HepG2 (cell line): ENCODE results near the gene UBE3D. TPM values are rescaled to one million over a fixed set of nuclear protein-coding genes. Genes with fewer than 3 reads are reported as not detected.

Experiments used
- ADNP ChIP-seq: sonication (generic); formaldehyde crosslinking; IDR thresholded peaks from 2 replicates; pipeline ENCODE4 v1.4.0; 2020; ENCODE audit warnings: missing genetic modification reagents
- GABPB1 ChIP-seq: IDR thresholded peaks from 2 replicates; pipeline ENCODE4 v1.6.1; 2016; ENCODE audit warnings: mild to moderate bottlenecking, missing genetic modification reagents, moderate library complexity, missing compliant biosample characterization
- GATAD2A ChIP-seq: IDR thresholded peaks from 2 replicates; pipeline ENCODE4 v1.6.1; 2016
- HES4 ChIP-seq: sonication (generic); formaldehyde crosslinking; IDR thresholded peaks from 2 replicates; pipeline ENCODE4 v1.9.0; 2021; ENCODE audit warnings: mild to moderate bottlenecking, missing genetic modification reagents, borderline replicate concordance
- HNF4A ChIP-seq: sonication (generic); formaldehyde crosslinking; IDR thresholded peaks from 2 replicates; pipeline ENCODE4 v1.4.0; 2020; ENCODE audit warnings: missing genetic modification reagents
- JUND ChIP-seq: sonication (generic); formaldehyde crosslinking; IDR thresholded peaks from 2 replicates; pipeline ENCODE4 v1.8.0; 2022; ENCODE audit warnings: mild to moderate bottlenecking, missing genetic modification reagents
- KMT2A ChIP-seq: sonication (generic); formaldehyde crosslinking; IDR thresholded peaks from 2 replicates; pipeline ENCODE4 v1.4.0; 2020; ENCODE audit warnings: missing genetic modification reagents
- STAG1 ChIP-seq: sonication (generic); formaldehyde crosslinking; IDR thresholded peaks from 2 replicates; pipeline ENCODE4 v1.4.0; 2020; ENCODE audit warnings: missing genetic modification reagents
- ZNF232 ChIP-seq: sonication (generic); formaldehyde crosslinking; IDR thresholded peaks from 2 replicates; pipeline ENCODE4 v1.4.0; 2020; ENCODE audit warnings: missing genetic modification reagents, borderline replicate concordance
- polyA plus RNA-seq, 8 experiments: library from polyadenylated mRNA; depleted of rRNA in 3 of 8; stranded (reverse) in 7 of 8; unstranded in 1 of 8; fragments of >200 nt; fragmentation: Illumina TruSeq in 4 of 8; extraction: Trizol in 4 of 8; gene quantifications; 2 replicates each; pipeline versions ENCODE4 v1.2.1 to v1.2.3, GENCODE V29; 2011 to 2016; ENCODE audit warnings: low read depth in 4 of 8, missing spikeins in 1 of 8, mixed read lengths in 1 of 8; ENCODE audit not compliant: insufficient read depth in 1 of 8
- total RNA-seq, 5 experiments: library from RNA; depleted of rRNA; stranded (reverse); fragments of >200 nt; fragmentation: Illumina TruSeq; extraction: Trizol; gene quantifications; 2 replicates each; pipeline ENCODE4 v1.2.3, GENCODE V29; 2016; ENCODE audit warnings: low read depth in 1 of 5
- TF ChIP-seq, protein P1 (sequence below): sonication (generic); formaldehyde crosslinking; IDR thresholded peaks from 2 replicates; pipeline ENCODE4 v1.9.0; 2022; ENCODE audit warnings: missing genetic modification reagents, mild to moderate bottlenecking, borderline replicate concordance
- TF ChIP-seq, protein P2 (sequence below): sonication (generic); formaldehyde crosslinking; IDR thresholded peaks from 2 replicates; pipeline ENCODE4 v1.5.1; 2020; ENCODE audit warnings: missing genetic modification reagents, mild to moderate bottlenecking, borderline replicate concordance
- TF ChIP-seq, protein P3 (sequence below): IDR thresholded peaks from 2 replicates; pipeline ENCODE4 v1.4.0; 2020; ENCODE audit warnings: mild to moderate bottlenecking, missing genetic modification reagents
- TF ChIP-seq, protein P4 (sequence below): sonication (generic); formaldehyde crosslinking; IDR thresholded peaks from 2 replicates; pipeline ENCODE4 v1.5.1; 2020; ENCODE audit warnings: mild to moderate bottlenecking, moderate library complexity, missing genetic modification reagents
- TF ChIP-seq, protein P5 (sequence below): IDR thresholded peaks from 2 replicates; pipeline ENCODE4 v1.6.1; 2012; ENCODE audit warnings: low read depth, low read length, improper control_type of control experiment
- TF ChIP-seq, protein P6 (sequence below): sonication (generic); formaldehyde crosslinking; IDR thresholded peaks from 2 replicates; pipeline ENCODE4 v1.4.0; 2020; ENCODE audit warnings: missing genetic modification reagents

UBE3D gene
- total and polyA plus RNA-seq, 2 of the 13 experiments (the other 11 are each of a cell fraction or from before 2014, with no cell fraction given) = 5.1 to 11.4 TPM

DNA sequence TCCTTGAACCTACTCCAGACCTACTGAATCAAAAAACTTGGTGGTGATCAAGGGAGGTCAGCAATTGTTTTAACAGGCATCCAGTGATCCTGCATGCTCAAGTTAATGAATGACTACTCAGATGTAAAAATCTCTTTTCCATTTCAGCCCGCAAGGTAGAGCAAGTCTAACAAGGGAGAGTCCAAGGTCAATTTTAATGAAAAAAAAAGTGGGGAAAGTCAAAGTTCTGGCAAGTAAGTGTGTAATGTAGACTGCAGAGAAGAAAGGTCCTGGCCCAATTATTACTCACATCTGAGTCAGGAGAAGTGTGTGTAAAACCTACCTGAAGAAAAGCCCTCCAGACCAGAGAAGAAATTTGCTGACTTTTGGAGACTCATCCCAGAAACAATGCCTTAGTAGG is 193.5 kb downstream of the UBE3D start (continued):
- TF ChIP-seq, protein P1, sequence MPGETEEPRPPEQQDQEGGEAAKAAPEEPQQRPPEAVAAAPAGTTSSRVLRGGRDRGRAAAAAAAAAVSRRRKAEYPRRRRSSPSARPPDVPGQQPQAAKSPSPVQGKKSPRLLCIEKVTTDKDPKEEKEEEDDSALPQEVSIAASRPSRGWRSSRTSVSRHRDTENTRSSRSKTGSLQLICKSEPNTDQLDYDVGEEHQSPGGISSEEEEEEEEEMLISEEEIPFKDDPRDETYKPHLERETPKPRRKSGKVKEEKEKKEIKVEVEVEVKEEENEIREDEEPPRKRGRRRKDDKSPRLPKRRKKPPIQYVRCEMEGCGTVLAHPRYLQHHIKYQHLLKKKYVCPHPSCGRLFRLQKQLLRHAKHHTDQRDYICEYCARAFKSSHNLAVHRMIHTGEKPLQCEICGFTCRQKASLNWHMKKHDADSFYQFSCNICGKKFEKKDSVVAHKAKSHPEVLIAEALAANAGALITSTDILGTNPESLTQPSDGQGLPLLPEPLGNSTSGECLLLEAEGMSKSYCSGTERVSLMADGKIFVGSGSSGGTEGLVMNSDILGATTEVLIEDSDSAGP (CRISPR knock-in tag) = no peak
- TF ChIP-seq ADNP (CRISPR knock-in tag) (no peak), HNF4A (CRISPR knock-in tag) (0 out of 2 replicates have a peak, but pooled peaks have one; percentile 33), JUND (no peak), KMT2A (CRISPR knock-in tag) (no peak), HES4 (CRISPR knock-in tag) (no peak), ZNF232 (CRISPR knock-in tag) (no peak), GABPB1 (CRISPR knock-in tag) (no peak), STAG1 (CRISPR knock-in tag) (no peak), GATAD2A (no peak)
- TF ChIP-seq, protein P2, sequence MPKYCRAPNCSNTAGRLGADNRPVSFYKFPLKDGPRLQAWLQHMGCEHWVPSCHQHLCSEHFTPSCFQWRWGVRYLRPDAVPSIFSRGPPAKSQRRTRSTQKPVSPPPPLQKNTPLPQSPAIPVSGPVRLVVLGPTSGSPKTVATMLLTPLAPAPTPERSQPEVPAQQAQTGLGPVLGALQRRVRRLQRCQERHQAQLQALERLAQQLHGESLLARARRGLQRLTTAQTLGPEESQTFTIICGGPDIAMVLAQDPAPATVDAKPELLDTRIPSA (CRISPR knock-in tag) = no peak
- TF ChIP-seq, protein P3, sequence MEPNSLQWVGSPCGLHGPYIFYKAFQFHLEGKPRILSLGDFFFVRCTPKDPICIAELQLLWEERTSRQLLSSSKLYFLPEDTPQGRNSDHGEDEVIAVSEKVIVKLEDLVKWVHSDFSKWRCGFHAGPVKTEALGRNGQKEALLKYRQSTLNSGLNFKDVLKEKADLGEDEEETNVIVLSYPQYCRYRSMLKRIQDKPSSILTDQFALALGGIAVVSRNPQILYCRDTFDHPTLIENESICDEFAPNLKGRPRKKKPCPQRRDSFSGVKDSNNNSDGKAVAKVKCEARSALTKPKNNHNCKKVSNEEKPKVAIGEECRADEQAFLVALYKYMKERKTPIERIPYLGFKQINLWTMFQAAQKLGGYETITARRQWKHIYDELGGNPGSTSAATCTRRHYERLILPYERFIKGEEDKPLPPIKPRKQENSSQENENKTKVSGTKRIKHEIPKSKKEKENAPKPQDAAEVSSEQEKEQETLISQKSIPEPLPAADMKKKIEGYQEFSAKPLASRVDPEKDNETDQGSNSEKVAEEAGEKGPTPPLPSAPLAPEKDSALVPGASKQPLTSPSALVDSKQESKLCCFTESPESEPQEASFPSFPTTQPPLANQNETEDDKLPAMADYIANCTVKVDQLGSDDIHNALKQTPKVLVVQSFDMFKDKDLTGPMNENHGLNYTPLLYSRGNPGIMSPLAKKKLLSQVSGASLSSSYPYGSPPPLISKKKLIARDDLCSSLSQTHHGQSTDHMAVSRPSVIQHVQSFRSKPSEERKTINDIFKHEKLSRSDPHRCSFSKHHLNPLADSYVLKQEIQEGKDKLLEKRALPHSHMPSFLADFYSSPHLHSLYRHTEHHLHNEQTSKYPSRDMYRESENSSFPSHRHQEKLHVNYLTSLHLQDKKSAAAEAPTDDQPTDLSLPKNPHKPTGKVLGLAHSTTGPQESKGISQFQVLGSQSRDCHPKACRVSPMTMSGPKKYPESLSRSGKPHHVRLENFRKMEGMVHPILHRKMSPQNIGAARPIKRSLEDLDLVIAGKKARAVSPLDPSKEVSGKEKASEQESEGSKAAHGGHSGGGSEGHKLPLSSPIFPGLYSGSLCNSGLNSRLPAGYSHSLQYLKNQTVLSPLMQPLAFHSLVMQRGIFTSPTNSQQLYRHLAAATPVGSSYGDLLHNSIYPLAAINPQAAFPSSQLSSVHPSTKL (CRISPR knock-in tag) = peak; percentile 32; the same call in 1 of the 2 replicates
- TF ChIP-seq, protein P4, sequence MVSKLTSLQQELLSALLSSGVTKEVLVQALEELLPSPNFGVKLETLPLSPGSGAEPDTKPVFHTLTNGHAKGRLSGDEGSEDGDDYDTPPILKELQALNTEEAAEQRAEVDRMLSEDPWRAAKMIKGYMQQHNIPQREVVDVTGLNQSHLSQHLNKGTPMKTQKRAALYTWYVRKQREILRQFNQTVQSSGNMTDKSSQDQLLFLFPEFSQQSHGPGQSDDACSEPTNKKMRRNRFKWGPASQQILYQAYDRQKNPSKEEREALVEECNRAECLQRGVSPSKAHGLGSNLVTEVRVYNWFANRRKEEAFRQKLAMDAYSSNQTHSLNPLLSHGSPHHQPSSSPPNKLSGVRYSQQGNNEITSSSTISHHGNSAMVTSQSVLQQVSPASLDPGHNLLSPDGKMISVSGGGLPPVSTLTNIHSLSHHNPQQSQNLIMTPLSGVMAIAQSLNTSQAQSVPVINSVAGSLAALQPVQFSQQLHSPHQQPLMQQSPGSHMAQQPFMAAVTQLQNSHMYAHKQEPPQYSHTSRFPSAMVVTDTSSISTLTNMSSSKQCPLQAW (CRISPR knock-in tag) = 0 out of 2 replicates have a peak, but pooled peaks have one; percentile 21
- TF ChIP-seq, protein P5, sequence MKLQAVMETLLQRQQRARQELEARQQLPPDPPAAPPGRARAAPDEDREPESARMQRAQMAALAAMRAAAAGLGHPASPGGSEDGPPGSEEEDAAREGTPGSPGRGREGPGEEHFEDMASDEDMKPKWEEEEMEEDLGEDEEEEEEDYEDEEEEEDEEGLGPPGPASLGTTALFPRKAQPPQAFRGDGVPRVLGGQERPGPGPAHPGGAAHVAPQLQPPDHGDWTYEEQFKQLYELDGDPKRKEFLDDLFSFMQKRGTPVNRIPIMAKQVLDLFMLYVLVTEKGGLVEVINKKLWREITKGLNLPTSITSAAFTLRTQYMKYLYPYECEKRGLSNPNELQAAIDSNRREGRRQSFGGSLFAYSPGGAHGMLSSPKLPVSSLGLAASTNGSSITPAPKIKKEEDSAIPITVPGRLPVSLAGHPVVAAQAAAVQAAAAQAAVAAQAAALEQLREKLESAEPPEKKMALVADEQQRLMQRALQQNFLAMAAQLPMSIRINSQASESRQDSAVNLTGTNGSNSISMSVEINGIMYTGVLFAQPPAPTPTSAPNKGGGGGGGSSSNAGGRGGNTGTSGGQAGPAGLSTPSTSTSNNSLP = peak; percentile 49
- TF ChIP-seq, protein P6, sequence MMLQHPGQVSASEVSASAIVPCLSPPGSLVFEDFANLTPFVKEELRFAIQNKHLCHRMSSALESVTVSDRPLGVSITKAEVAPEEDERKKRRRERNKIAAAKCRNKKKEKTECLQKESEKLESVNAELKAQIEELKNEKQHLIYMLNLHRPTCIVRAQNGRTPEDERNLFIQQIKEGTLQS (CRISPR knock-in tag) = no peak
